NB4 (cell line): ENCODE results near the gene OR4D6.

ENCODE experiments used
- MYC ChIP-seq: IDR thresholded peaks from 2 replicates; pipeline ENCODE4 v1.6.1; 2011; ENCODE audit warnings: low read depth, low read length
- POLR2A ChIP-seq: IDR thresholded peaks from 2 replicates; pipeline ENCODE4 v1.6.1; 2011; ENCODE audit warnings: mild to moderate bottlenecking; ENCODE audit not compliant: insufficient read length; ENCODE audit errors: extremely low read depth
- TF ChIP-seq, protein P1 (sequence below): IDR thresholded peaks from one replicate; pipeline ENCODE4 v1.5.1; 2012; ENCODE audit warnings: low read depth, low read length

GRCh38 chr11:59463190-59463641, 6.5 kb downstream of the OR4D6 start:
- TF ChIP-seq, protein P1, sequence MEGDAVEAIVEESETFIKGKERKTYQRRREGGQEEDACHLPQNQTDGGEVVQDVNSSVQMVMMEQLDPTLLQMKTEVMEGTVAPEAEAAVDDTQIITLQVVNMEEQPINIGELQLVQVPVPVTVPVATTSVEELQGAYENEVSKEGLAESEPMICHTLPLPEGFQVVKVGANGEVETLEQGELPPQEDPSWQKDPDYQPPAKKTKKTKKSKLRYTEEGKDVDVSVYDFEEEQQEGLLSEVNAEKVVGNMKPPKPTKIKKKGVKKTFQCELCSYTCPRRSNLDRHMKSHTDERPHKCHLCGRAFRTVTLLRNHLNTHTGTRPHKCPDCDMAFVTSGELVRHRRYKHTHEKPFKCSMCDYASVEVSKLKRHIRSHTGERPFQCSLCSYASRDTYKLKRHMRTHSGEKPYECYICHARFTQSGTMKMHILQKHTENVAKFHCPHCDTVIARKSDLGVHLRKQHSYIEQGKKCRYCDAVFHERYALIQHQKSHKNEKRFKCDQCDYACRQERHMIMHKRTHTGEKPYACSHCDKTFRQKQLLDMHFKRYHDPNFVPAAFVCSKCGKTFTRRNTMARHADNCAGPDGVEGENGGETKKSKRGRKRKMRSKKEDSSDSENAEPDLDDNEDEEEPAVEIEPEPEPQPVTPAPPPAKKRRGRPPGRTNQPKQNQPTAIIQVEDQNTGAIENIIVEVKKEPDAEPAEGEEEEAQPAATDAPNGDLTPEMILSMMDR: no peak
- no peak for TF ChIP-seq MYC
- TF ChIP-seq POLR2A: no peak
